Sigmoid colon (tissue), 4 donors: ENCODE data around the gene CELA2A.

ENCODE experiments used
- CTCF ChIP-seq, 4 experiments: fragments of 450-650 bp in 3 of 4; fragments of 200-600 bp in 1 of 4; IDR thresholded peaks; one replicate each; pipeline ENCODE4 v1.5.1; 2016 to 2019; ENCODE audit warnings: antibody characterized with exemption in 4 of 4, mild to moderate bottlenecking in 3 of 4, moderate library complexity in 2 of 4
- EP300 ChIP-seq, 4 donors: sonication (generic); formaldehyde crosslinking; IDR thresholded peaks; one replicate each; pipeline ENCODE4 v1.6.1; 2017; ENCODE audit warnings: antibody characterized with exemption in 4 of 4
- POLR2A ChIP-seq, 2 donors: fragments of 450-650 bp; IDR thresholded peaks; one replicate each; pipeline ENCODE4 v1.6.1; 2016; ENCODE audit warnings: antibody characterized with exemption in 2 of 2, mild to moderate bottlenecking in 2 of 2, moderate library complexity in 2 of 2
- POLR2AphosphoS5 ChIP-seq, 4 donors: sonication (generic); formaldehyde crosslinking; IDR thresholded peaks; one replicate each; pipeline ENCODE4 v1.6.1; 2017; ENCODE audit warnings: antibody characterized with exemption in 4 of 4

- TF ChIP-seq POLR2A (IDR thresholded peaks at IDR 0.05): no peak
- no peak for TF ChIP-seq CTCF (IDR thresholded peaks at IDR 0.05)
- no peak for TF ChIP-seq EP300 (IDR thresholded peaks at IDR 0.05)
- no peak for TF ChIP-seq POLR2AphosphoS5 (IDR thresholded peaks at IDR 0.05)
Measured at GRCh38 chr1:15469361-15469760, 12.8 kb downstream of the CELA2A start.
